Measurements from ENCODE around the gene ACLY. TPM values are rescaled to one million over a fixed set of nuclear protein-coding genes. Genes with fewer than 3 reads are reported as not detected.

ACLY gene
- total and polyA plus RNA-seq, 2 of the 13 experiments (the other 11 are each of a cell fraction or from before 2014, with no cell fraction given), result 111 to 218 TPM

GRCh38 chr17:41849251-41849990, 69.3 kb downstream of the ACLY start:
- H3K79me2 ChIP-seq (ENCODE audit: insufficient read depth, low read length), result peaks cover 39% of the 10 kb centered on the region
- no peaks in the 10 kb centered on the region for H3K9me3 ChIP-seq (ENCODE audit: low read length)
- no TSS peak for BruUV-seq (replicated peaks)
- POLR2A ChIA-PET, result no interaction called here
- no peaks in the 10 kb centered on the region for H3K4me1 ChIP-seq (ENCODE audit: insufficient read depth, low read length)
- H3K27me3 ChIP-seq (ENCODE audit: control insufficient read depth in 1 of 2, insufficient read depth in 2 of 2, low read length in 2 of 2), result no peaks in the 10 kb centered on the region
- no peak for TF ChIP-seq CBX1 (IDR thresholded peaks at IDR 0.05; ENCODE audit: low read depth)
- intact Hi-C loops (cut with micrococcal nuclease; ENCODE audit: unreplicated experiment) (no loop called here), in situ Hi-C loops (cut with HindIII; ENCODE audit: extremely low pct_ligation_motif_present, low pct_unique_long_range_greater_than_20kb) (no loop called here)
- DNase-seq (ENCODE audit: low spot score) (no peak), FAIRE-seq (no peak), ATAC-seq (no peak)
- WGBS (ENCODE audit: low lambda C conversion rate), result 94% methylated on average over 4 of the region's 4 CpGs
- H3K9ac ChIP-seq (ENCODE audit: insufficient read depth, low read depth, low read length), result no peak overlapping the region
- no peak overlapping the region for H3K4me2 ChIP-seq (ENCODE audit: low read depth, low read length)
- peaks cover 15 to 38% of the 10 kb centered on the region in 2 experiments for H3K36me3 ChIP-seq (replicated peaks in 1 of 2; ENCODE audit: control insufficient read depth in 1 of 2, insufficient read depth in 2 of 2, low read length in 2 of 2)
- H3K27ac ChIP-seq (ENCODE audit: extremely low read length, insufficient read depth, low read length), result no peak overlapping the region
- CTCF ChIA-PET (ENCODE audit: low intra/inter-chr PET ratio, low total read pairs), result no interaction called here
- H3K4me3 ChIP-seq (replicated peaks in 1 of 3; ENCODE audit: insufficient read depth in 1 of 3, low read depth in 2 of 3, low read length in 3 of 3), result no peak overlapping the region
- no peaks in the 10 kb centered on the region for H4K20me1 ChIP-seq (ENCODE audit: insufficient read depth, low read length)
- H2AFZ ChIP-seq (ENCODE audit: low read length), result no peak overlapping the region

GRCh38 chr17:41848788-41849187, 70.0 kb downstream of the ACLY start:
- ATAC-seq (no peak), DNase-seq (ENCODE audit: low spot score) (no peak), FAIRE-seq (no peak)
- in situ Hi-C loops (cut with HindIII; ENCODE audit: extremely low pct_ligation_motif_present, low pct_unique_long_range_greater_than_20kb) (no loop called here), intact Hi-C loops (cut with micrococcal nuclease; ENCODE audit: unreplicated experiment) (no loop called here)
- H3K9ac ChIP-seq (ENCODE audit: insufficient read depth, low read depth, low read length), result no peak overlapping the region
- no peak for TF ChIP-seq ZBTB42 (CRISPR knock-in tag; IDR thresholded peaks at IDR 0.05)
- TF ChIP-seq KLF13 (CRISPR knock-in tag; IDR thresholded peaks at IDR 0.05), result no peak
- no peak for TF ChIP-seq BRD4 (CRISPR knock-in tag; IDR thresholded peaks at IDR 0.05)
- no peak for TF ChIP-seq NKX3-1 (CRISPR knock-in tag; IDR thresholded peaks at IDR 0.05)
- no peak for TF ChIP-seq STAT6 (CRISPR knock-in tag; IDR thresholded peaks at IDR 0.05; ENCODE audit: borderline replicate concordance)
- TF ChIP-seq FLYWCH1 (CRISPR knock-in tag; IDR thresholded peaks at IDR 0.05), result no peak
- no peak for TF ChIP-seq GZF1 (CRISPR knock-in tag; IDR thresholded peaks at IDR 0.05)
- TF ChIP-seq ELF4 (CRISPR knock-in tag; IDR thresholded peaks at IDR 0.05; ENCODE audit: borderline replicate concordance), result no peak
- no peak for TF ChIP-seq SP5 (CRISPR knock-in tag; IDR thresholded peaks at IDR 0.05; ENCODE audit: borderline replicate concordance, low read depth)
- no peaks in the 10 kb centered on the region for H3K27me3 ChIP-seq (ENCODE audit: control insufficient read depth in 1 of 2, insufficient read depth in 2 of 2, low read length in 2 of 2)
- no peak overlapping the region for H3K4me2 ChIP-seq (ENCODE audit: low read depth, low read length)
- POLR2A ChIA-PET, result no interaction called here
- CTCF ChIA-PET (ENCODE audit: low intra/inter-chr PET ratio, low total read pairs), result no interaction called here
- WGBS (ENCODE audit: low lambda C conversion rate), result 98% methylated on average over 4 of the region's 4 CpGs
- H3K79me2 ChIP-seq (ENCODE audit: insufficient read depth, low read length), result peaks cover 33% of the 10 kb centered on the region
- no peaks in the 10 kb centered on the region for H3K4me1 ChIP-seq (ENCODE audit: insufficient read depth, low read length)
- H2AFZ ChIP-seq (ENCODE audit: low read length), result no peak overlapping the region
- peaks cover 11 to 31% of the 10 kb centered on the region in 2 experiments for H3K36me3 ChIP-seq (replicated peaks in 1 of 2; ENCODE audit: control insufficient read depth in 1 of 2, insufficient read depth in 2 of 2, low read length in 2 of 2)
- no peak overlapping the region for H3K27ac ChIP-seq (ENCODE audit: extremely low read length, insufficient read depth, low read length)
- no peaks in the 10 kb centered on the region for H4K20me1 ChIP-seq (ENCODE audit: insufficient read depth, low read length)
- no TSS peak for BruUV-seq (replicated peaks)
- no peak overlapping the region for H3K4me3 ChIP-seq (replicated peaks in 1 of 3; ENCODE audit: insufficient read depth in 1 of 3, low read depth in 2 of 3, low read length in 3 of 3)
- no peaks in the 10 kb centered on the region for H3K9me3 ChIP-seq (ENCODE audit: low read length)

Data from HepG2 (cell line).